HG03378 (cell line): Measurements from ENCODE around the gene RECQL5.
"Not testable (repeated sequence)": the region's sequence is repeated elsewhere in the genome, so short reads cannot be mapped to it uniquely, and the experiment has no call there.

Experiments
- ATAC-seq: cut with Tn5 transposase; IDR thresholded peaks from one replicate; pipeline ENCODE4 v1.9.1; 2021; ENCODE audit warnings: mild to moderate bottlenecking, moderate library complexity; ENCODE audit not compliant: unreplicated experiment

RECQL5 gene

GRCh38 chr17:75595920-75596313 is 71.0 kb downstream of the RECQL5 start:
- ATAC-seq: no peak

GRCh38 chr17:75595284-75595919 is 71.6 kb downstream of the RECQL5 start:
- no peak for ATAC-seq

GRCh38 chr17:75594499-75595283 is 72.3 kb downstream of the RECQL5 start:
- no peak for ATAC-seq

GRCh38 chr17:75593430-75593829 is 73.5 kb downstream of the RECQL5 start:
- not testable (repeated sequence) for ATAC-seq

DNA sequence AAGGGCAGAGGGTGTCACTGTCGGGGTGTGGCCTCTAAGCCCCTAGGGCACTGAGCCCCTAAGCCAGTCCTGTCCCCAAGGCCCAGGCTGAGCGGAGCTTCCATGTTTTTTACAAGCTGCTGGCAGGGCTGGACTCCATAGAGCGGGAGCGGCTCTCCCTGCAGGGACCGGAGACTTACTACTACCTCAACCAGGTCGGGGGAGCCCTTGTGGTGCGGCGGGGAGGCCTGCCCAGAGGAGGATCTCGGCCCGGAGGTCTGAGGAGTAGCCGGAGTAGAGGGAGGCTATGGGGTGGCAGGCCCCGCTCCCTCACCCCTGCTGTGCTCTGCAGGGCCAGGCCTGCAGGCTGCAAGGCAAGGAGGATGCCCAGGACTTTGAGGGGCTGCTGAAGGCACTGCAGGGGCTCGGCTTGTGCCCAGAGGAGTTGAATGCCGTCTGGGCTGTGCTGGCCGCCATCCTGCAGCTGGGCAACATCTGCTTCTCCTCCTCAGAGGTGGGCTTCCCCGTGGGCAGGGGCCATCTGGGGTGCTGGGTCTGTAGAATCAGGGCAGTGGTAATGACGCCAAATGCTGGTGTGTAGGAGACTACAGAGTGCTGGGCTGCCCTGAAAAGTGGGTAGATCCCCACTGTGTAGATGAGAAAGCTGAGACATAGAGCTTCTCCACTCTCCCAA is 74.5 kb downstream of the RECQL5 start:
- ATAC-seq: no peak

DNA sequence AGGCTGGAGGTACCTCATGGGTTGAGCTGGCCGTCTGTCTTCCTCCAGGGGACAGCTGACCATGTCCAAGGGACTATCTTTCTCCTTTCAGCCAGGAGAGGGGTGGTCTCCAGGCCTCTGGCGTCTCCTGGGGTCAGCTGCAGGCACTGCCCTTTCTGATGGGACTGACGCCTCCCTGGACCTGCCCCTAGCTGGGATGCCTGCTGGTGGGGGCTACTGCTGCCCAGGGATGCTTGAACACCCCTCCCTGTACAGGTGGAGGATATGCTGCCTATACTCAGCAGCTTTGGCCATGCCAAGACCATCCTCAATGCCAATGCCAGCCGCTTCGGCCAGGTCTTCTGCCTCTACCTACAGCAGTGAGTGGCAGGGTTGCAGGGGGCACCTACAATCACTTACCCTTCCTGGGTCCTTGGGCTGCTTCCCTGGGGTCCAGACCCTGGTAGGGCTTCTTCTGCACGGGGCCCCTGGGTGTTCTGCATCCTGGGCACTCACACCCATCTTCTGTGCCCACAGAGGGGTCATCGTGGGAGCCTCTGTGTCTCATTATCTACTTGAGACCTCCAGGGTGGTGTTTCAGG is 75.1 kb downstream of the RECQL5 start:
- ATAC-seq: no peak

GRCh38 chr17:75590849-75591721 is 75.9 kb downstream of the RECQL5 start:
- ATAC-seq: no peak

DNA sequence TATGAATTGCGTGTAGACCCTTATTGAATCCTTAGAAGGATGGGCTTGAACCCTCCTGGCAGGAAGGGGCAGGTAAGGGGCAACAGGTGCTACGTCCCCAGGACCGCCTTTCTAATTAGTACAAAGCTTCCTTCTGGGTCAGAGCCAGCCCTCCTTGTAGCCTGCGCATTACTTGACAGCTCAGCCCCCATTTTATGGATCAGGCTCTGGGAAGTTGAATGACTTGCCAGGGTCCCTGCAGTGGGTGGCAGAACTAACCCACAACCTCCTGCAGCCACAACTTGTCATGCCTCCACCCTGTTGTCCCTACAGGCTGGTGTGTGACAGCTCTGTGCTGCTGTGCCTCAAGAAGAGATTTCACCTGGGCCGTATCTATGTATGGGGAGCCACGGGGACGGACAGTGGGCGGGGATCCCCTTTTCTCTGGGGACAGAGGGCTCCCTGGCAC is 76.6 kb downstream of the RECQL5 start:
- ATAC-seq: no peak

DNA sequence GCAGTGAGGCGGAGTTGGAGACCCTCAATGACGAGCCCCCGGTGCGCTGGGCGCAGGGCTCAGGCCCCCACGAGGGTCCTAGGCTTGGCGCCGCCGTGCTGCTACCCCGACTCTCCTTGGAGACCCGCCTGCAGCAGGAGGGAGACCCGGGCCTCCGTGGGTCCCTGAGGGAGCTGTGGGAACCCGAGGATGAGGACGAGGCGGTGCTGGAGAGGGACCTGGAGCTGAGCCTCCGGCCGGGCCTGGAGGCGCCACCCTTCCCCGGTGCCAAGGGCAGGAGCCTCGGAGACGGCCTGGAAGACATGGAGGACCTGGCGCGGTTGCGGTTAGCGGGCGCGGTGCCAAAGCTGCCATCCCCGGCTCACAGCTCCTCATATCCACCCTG is 77.0 kb downstream of the RECQL5 start:
- ATAC-seq: no peak

DNA sequence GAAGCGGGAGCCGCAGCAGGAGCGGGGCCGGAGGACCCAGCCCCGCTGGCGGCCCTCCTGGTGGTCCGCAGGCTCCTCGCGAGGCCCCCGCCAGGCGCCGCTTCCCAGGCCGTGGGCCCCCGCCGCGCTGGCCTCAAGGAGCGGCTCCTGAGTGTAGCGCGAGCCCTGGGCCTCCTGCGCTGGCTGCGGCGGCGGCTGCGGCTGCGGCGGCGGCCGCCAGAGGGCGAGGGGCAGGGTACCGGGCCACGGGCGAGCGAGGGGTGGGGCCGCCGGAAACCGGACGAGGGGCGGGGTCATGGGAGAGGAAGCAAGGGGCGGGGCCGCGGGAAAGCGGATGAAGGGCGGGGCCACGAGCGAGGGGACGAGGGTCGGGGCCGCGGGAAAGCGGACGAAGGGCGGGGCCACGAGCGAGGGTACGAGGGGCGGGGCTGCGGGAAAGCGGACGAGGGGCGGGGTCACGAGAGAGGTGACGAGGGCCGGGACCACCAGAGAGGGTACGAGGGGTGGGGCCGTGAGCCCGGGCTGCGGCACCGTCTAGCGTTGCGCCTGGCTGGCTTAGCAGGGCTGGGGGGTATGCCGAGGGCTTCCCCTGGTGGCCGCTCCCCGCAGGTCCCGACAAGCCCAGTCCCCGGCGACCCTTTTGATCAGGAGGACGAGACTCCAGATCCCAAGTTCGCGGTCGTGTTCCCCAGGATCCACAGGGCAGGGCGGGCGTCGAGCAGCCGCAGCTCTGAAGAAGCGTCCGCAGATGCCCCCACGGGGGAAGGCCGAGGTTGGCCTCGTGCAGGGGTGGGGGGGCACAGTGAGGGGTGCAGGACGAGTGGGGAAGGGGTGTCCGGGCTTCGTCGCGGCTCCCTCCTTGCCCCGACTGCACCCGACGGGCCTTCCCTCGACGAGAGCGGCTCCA is 77.7 kb downstream of the RECQL5 start:
- no peak for ATAC-seq

GRCh38 chr17:75588596-75589011 is 78.3 kb downstream of the RECQL5 start:
- no peak for ATAC-seq

DNA sequence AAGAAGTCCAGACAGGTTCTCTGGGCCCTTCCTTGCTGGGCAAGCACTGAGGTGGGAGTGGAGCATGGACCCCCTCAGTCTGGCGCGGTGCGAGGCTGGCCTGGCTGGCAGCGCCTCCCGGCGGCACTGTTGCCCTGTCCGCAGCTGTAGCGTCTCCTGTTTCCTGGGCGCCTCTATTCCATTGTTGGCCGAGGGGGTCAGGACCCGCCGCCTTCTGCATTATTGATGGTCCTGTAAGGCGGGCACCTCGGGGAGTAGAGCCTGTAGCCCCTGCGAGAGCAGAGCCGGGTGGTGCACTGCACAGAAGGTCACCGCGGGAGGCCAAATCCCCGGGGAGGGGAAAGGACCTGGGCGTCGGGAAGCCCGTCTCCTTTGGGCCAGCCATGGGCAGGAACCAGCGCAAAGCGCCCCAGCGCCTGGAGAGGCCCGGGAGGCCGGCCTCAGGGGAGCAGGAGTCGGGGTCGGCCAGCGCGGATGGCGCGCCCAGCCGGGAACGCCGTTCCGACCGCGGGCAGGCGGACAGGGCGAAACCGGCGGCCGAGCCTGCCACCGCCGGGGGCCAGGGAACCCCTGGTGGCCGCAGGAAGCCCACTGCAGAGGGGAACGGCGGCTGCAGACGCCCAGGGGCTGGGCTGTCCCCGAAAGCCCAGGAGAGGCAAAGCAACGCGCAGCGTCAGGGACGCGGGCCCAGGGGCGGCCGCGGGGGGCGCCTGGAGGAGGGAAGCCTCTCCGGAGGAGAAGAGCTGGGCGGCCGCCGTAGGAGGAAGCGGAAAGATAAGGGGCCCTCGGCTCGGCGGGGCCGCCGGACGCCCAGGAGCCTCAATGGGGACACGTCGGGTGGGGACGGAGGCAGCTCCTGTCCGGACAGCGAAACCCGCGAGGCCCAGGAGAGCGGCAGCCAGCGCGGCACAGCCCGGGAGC is 79.0 kb downstream of the RECQL5 start, which contains the start of gene MYO15B:
MYO15B (plus strand) TSS at position 126 of the 921 bp plus-strand sequence; CDS start at position 384, 258 bp downstream.
- ATAC-seq: no peak

GRCh38 chr17:75584849-75585175 is 82.1 kb downstream of the RECQL5 start:
- no peak for ATAC-seq

DNA sequence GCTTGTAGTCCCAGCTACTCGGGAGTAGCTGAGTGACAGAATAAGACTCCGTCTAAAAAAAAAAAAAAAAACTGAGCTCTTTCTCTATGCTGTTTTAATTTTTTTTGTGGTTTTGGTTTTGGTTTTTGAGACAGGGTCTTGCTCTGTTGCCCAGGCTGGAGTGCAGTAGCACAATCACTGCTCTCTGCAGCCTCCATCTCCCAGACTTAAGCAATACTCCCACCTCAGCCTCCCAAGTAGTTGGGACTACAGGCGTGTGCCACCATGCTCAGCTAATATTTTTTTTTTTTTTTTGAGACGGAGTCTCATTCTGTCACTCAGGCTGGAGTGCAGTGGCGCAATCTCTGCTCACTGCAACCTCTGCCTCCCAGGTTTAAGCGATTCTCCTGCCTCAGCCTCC is 83.8 kb downstream of the RECQL5 start:
- ATAC-seq: not testable (repeated sequence)

DNA sequence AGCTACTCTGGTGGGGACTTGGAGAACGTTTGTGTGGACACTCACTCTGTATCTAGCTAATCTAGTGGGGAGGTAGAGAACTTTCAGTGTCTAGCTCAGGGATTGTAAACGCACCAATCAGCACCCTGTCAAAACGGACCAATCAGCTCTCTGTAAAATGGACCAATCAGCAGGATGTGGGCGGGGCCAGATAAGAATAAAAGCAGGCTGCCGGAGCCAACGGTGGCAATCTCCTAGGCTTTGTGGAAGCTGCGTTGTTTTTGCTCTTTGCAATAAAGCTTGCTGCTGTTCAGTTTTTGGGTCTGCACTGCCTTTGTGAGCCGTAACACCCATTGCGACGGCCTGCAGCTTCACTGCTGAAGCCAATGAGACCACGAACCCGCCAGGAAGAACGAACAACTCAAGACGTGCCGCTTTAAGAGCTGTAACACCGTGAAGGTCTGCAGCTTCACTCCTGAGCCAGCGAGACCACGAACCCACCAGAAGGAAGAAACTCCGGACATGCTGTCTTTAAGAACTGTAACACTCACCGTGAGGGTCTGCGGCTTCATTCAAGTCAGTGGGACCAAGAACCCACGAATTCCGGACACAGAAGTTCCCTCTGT is 85.7 kb downstream of the RECQL5 start:
- not testable (repeated sequence) for ATAC-seq
